ENCODE results near the gene TMEM218. TPM values are rescaled to one million over a fixed set of nuclear protein-coding genes. Genes with fewer than 3 reads are reported as not detected.

TMEM218 gene
- total RNA-seq, 1 donor from 2014 or later: 15.8 TPM

GRCh38 chr11:125079151-125079877, 32.1 kb downstream of the TMEM218 start:
- Mint-ChIP-seq H3K27ac (ENCODE audit: unreplicated experiment) (no peak overlapping the region), H3K9me3 (ENCODE audit: unreplicated experiment) (peaks cover 8% of the 10 kb centered on the region), H3K4me1 (ENCODE audit: low read depth, unreplicated experiment) (no peaks in the 10 kb centered on the region), H3K27me3 (ENCODE audit: unreplicated experiment) (peaks cover 12% of the 10 kb centered on the region), H3K36me3 (ENCODE audit: unreplicated experiment) (no peaks in the 10 kb centered on the region), H3K4me3 (ENCODE audit: unreplicated experiment) (no peak overlapping the region)
- TF ChIP-seq CTCF (IDR thresholded peaks at IDR 0.05; ENCODE audit: partially characterized antibody, unreplicated experiment): no peak
- no peak for DNase-seq

GRCh38 chr11:125078516-125079140, 32.8 kb downstream of the TMEM218 start:
- no peak for TF ChIP-seq CTCF (IDR thresholded peaks at IDR 0.05; ENCODE audit: partially characterized antibody, unreplicated experiment)
- peaks cover 10% of the 10 kb centered on the region for H3K27me3 Mint-ChIP-seq (ENCODE audit: unreplicated experiment)
- H3K4me1 Mint-ChIP-seq (ENCODE audit: low read depth, unreplicated experiment): no peaks in the 10 kb centered on the region
- DNase-seq: no peak
- peaks cover 8% of the 10 kb centered on the region for H3K9me3 Mint-ChIP-seq (ENCODE audit: unreplicated experiment)
- no peak overlapping the region for H3K27ac Mint-ChIP-seq (ENCODE audit: unreplicated experiment)
- no peaks in the 10 kb centered on the region for H3K36me3 Mint-ChIP-seq (ENCODE audit: unreplicated experiment)
- H3K4me3 Mint-ChIP-seq (ENCODE audit: unreplicated experiment): no peak overlapping the region

GRCh38 chr11:125078016-125078415, 33.4 kb downstream of the TMEM218 start:
- TF ChIP-seq CTCF (IDR thresholded peaks at IDR 0.05; ENCODE audit: partially characterized antibody, unreplicated experiment): no peak
- peaks cover 10% of the 10 kb centered on the region for H3K27me3 Mint-ChIP-seq (ENCODE audit: unreplicated experiment)
- H3K9me3 Mint-ChIP-seq (ENCODE audit: unreplicated experiment): peaks cover 8% of the 10 kb centered on the region
- H3K27ac Mint-ChIP-seq (ENCODE audit: unreplicated experiment): no peak overlapping the region
- DNase-seq: no peak
- H3K4me1 Mint-ChIP-seq (ENCODE audit: low read depth, unreplicated experiment): no peaks in the 10 kb centered on the region
- H3K36me3 Mint-ChIP-seq (ENCODE audit: unreplicated experiment): no peaks in the 10 kb centered on the region
- no peak overlapping the region for H3K4me3 Mint-ChIP-seq (ENCODE audit: unreplicated experiment)

GRCh38 chr11:125076378-125076945, 35.0 kb downstream of the TMEM218 start:
- H3K27ac Mint-ChIP-seq (ENCODE audit: unreplicated experiment): no peak overlapping the region
- H3K4me3 Mint-ChIP-seq (ENCODE audit: unreplicated experiment): no peak overlapping the region
- H3K9me3 Mint-ChIP-seq (ENCODE audit: unreplicated experiment): no peaks in the 10 kb centered on the region

More at GRCh38 chr11:125076378-125076945, 35.0 kb downstream of the TMEM218 start:
- Mint-ChIP-seq H3K36me3 (ENCODE audit: unreplicated experiment) (no peaks in the 10 kb centered on the region), H3K4me1 (ENCODE audit: low read depth, unreplicated experiment) (no peaks in the 10 kb centered on the region), H3K27me3 (ENCODE audit: unreplicated experiment) (peaks cover 5% of the 10 kb centered on the region)
- no peak for DNase-seq
- TF ChIP-seq CTCF (IDR thresholded peaks at IDR 0.05; ENCODE audit: partially characterized antibody, unreplicated experiment): no peak
